NT2/D1 (cell line): ENCODE data around the gene CMTM1.

Experiments
- YY1 ChIP-seq: IDR thresholded peaks from 2 replicates; pipeline ENCODE4 v1.6.1; 2011; ENCODE audit not compliant: insufficient read length, insufficient read depth
- ZNF274 ChIP-seq: IDR thresholded peaks from 2 replicates; pipeline ENCODE4 v1.6.1; 2011; ENCODE audit warnings: mild to moderate bottlenecking, low read depth, low read length

- TF ChIP-seq YY1 (no peak), ZNF274 (no peak)
These were observed 42.3 kb upstream of the CMTM1 start for GRCh38 chr16:66523861-66524354.
